B cell (primary cell): ENCODE measurements around the gene UBA1. TPM values are rescaled to one million over a fixed set of nuclear protein-coding genes. Genes with fewer than 3 reads are reported as not detected.

Experiments
- ATAC-seq: fragments of 200-7000 bp; cut with Tn5 transposase; one replicate; pipeline ENCODE4 v1.10.0; 2021; ENCODE audit warnings: low read depth, mild to moderate bottlenecking, moderate number of reproducible peaks, moderate library complexity
- CTCF ChIA-PET: fragments of 350-600 bp; sonication (Branson Sonifier 250); formaldehyde crosslinking; loops from one replicate; lab custom pipeline; 2021; ENCODE audit warnings: antibody characterized with exemption, inconsistent platforms; lab: Charles Lee
- POLR2A ChIA-PET: fragments of 350-600 bp; sonication (Branson Sonifier 250); formaldehyde crosslinking; loops from one replicate; lab custom pipeline; 2021; ENCODE audit warnings: antibody characterized with exemption; lab: Charles Lee
- DNase-seq: peaks from one replicate; pipeline ENCODE4 v3.0.0; 2013
- H2AFZ ChIP-seq: 2 replicates; pipeline ENCODE4 v1.6.1; 2012; ENCODE audit warnings: mild to moderate bottlenecking, low read depth, low read length; ENCODE audit not compliant: insufficient read depth, poor library complexity, severe bottlenecking
- H3K27ac ChIP-seq, 2 donors: 1 replicate in 1 of 2; 2 replicates in 1 of 2; pipeline ENCODE4 v1.5.1; 2012 to 2013; ENCODE audit warnings: low read length in 2 of 2, mild to moderate bottlenecking in 2 of 2, moderate library complexity in 1 of 2
- H3K27me3 ChIP-seq, 4 experiments: fragments of 200-600 bp in 1 of 4; sonication (generic) in 1 of 4; replicated peaks in 1 of 4; 1 replicate in 2 of 4; 2 replicates in 2 of 4; pipeline versions ENCODE4 v1.6.1 to v1.7.0; 2013 to 2016; ENCODE audit warnings: low read length in 3 of 4, mild to moderate bottlenecking in 2 of 4, mixed read lengths in 1 of 4, moderate library complexity in 1 of 4; ENCODE audit not compliant: insufficient read depth in 4 of 4, control insufficient read depth in 3 of 4; ENCODE audit errors: control extremely low read depth in 1 of 4
- H3K36me3 ChIP-seq, 2 experiments: replicated peaks in 1 of 2; 1 replicate in 1 of 2; 2 replicates in 1 of 2; pipeline versions ENCODE4 v1.6.1 to v1.7.1; 2013; ENCODE audit warnings: low read length in 1 of 2; ENCODE audit not compliant: insufficient read depth in 2 of 2, control insufficient read depth in 1 of 2; ENCODE audit errors: control extremely low read depth in 1 of 2, extremely low read depth in 1 of 2
- H3K4me1 ChIP-seq, 2 donors: fragments of 200-600 bp in 1 of 2; sonication (generic) in 1 of 2; 1 replicate in 1 of 2; 2 replicates in 1 of 2; pipeline versions ENCODE4 v1.5.1 to v1.6.1; 2013 to 2017; ENCODE audit warnings: low read length in 2 of 2; ENCODE audit not compliant: control insufficient read depth in 2 of 2, insufficient read depth in 2 of 2
- H3K4me2 ChIP-seq: replicated peaks from 2 replicates; pipeline ENCODE3; 2012; ENCODE audit warnings: mild to moderate bottlenecking, low read depth, low read length; ENCODE audit not compliant: poor library complexity, severe bottlenecking
- H3K4me3 ChIP-seq, 5 experiments: fragments of 200-600 bp in 1 of 5; sonication (generic) in 1 of 5; 1 replicate in 3 of 5; 2 replicates in 2 of 5; pipeline versions ENCODE4 v1.5.1 to v1.7.0; 2011 to 2016; ENCODE audit warnings: low read length in 4 of 5, mild to moderate bottlenecking in 4 of 5, low read depth in 2 of 5, control low read depth in 1 of 5, moderate library complexity in 1 of 5; ENCODE audit not compliant: insufficient read depth in 1 of 5; ENCODE audit errors: control extremely low read depth in 1 of 5, extremely low read depth in 1 of 5
- H3K79me2 ChIP-seq: fragments of 200-600 bp; sonication (generic); one replicate; pipeline ENCODE4 v1.6.0; 2016; ENCODE audit warnings: low read length; ENCODE audit not compliant: control insufficient read depth, insufficient read depth
- H3K9ac ChIP-seq: fragments of 200-600 bp; sonication (generic); 2 replicates; pipeline ENCODE4 v1.6.1; 2017; ENCODE audit warnings: mild to moderate bottlenecking, low read length, moderate library complexity
- H3K9me3 ChIP-seq, 3 donors: one replicate each; pipeline versions ENCODE4 v1.6.1 to v1.7.1; 2013; ENCODE audit warnings: low read length in 2 of 3; ENCODE audit not compliant: control insufficient read depth in 2 of 3, insufficient read depth in 1 of 3; ENCODE audit errors: control extremely low read depth in 1 of 3
- H4K20me1 ChIP-seq: 2 replicates; pipeline ENCODE4 v1.6.0; 2012; ENCODE audit warnings: mild to moderate bottlenecking, low read length; ENCODE audit not compliant: insufficient read depth, control insufficient read depth, poor library complexity, severe bottlenecking
- H3K27ac Mint-ChIP-seq: one replicate; pipeline ENCODE4 v1.8.0; 2021; ENCODE audit warnings: mixed read lengths
- H3K27me3 Mint-ChIP-seq: one replicate; pipeline ENCODE4 v1.8.0; 2021; ENCODE audit warnings: mixed read lengths
- H3K4me1 Mint-ChIP-seq: one replicate; pipeline ENCODE4 v1.8.0; 2021; ENCODE audit warnings: mixed read lengths
- H3K4me3 Mint-ChIP-seq: one replicate; pipeline ENCODE4 v1.8.0; 2021; ENCODE audit warnings: mixed read lengths
- H3K9me3 Mint-ChIP-seq: one replicate; pipeline ENCODE4 v1.8.0; 2022; ENCODE audit warnings: mixed read lengths; ENCODE audit not compliant: insufficient read depth
- EZH2 ChIP-seq: IDR thresholded peaks from 2 replicates; pipeline ENCODE4 v1.6.1; 2012; ENCODE audit warnings: borderline replicate concordance, low read depth, mild to moderate bottlenecking, moderate library complexity, low read length; ENCODE audit not compliant: insufficient read depth, poor library complexity, severe bottlenecking
- WGBS: methylation state at CpG from one replicate; pipeline ENCODE4 v1.1.5; 2013; ENCODE audit warnings: missing lambda C conversion rate; ENCODE audit not compliant: insufficient coverage; 5-methylcytosine and 5-hydroxymethylcytosine counted together
- intact Hi-C: fragments of 100-400 bp; cut with micrococcal nuclease; formaldehyde crosslinking; loops from one replicate; pipeline ENCODE4 v1.10.0; 2022
- polyA plus RNA-seq: library from polyadenylated mRNA; depleted of rRNA; stranded (reverse); fragments of >200 nt; gene quantifications from 2 replicates; pipeline ENCODE4 v1.2.3, GENCODE V29; 2012
- total RNA-seq, 2 donors: library from RNA; stranded (reverse); fragments of 120-200 nt in 1 of 2; gene quantifications; 1 replicate in 1 of 2; 2 replicates in 1 of 2; pipeline versions ENCODE4 v1.2.3 to v1.2.4, GENCODE V29; 2013 to 2022
- TF ChIP-seq, protein P1 (sequence below): fragments of 200-600 bp; IDR thresholded peaks from one replicate; pipeline ENCODE4 v1.8.0; 2022; ENCODE audit warnings: antibody characterized with exemption, mild to moderate bottlenecking

Gene UBA1
- total and polyA plus RNA-seq, 2 donors (not counting 1 experiment from before 2014, with no cell fraction given): 166 to 211 TPM

DNA sequence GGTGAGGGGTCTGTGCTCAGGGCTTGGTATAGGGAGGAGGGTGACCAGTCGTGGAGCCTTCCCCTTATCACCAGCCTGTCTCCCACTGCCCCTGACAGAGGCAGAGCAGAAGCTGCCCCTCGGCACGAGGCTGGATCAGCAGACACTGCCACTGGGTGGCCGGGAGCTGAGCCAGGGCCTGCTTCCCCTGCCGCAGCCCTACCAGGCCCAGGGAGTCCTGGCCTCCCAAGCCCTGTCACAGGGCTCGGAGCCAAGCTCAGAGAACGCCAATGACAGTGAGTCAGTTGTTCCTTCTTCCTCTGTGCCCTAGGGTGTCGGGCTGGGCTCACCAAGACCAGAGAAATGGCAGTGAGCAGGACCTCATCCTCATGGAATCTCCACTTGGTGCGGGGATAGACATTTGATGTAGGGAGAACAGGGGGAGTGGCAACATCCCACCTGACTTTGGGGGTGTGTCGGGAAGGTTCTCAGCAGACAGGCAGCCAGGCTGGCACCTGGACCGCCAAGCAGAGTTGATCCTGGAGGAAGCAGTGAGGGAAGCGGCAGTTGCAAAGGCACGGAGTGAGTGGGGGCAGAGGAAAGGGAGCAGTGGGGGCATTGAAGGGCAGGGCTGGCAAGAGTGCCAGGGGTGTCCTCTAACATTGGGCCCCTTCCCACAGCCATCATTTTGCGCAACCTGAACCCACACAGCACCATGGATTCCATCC, 14.3 kb upstream of the UBA1 start:
- Histone ChIP-seq H4K20me1 (no peaks in the 10 kb centered on the region), H3K9ac (no peak overlapping the region), H2AFZ (no peak overlapping the region), H3K79me2 (no peaks in the 10 kb centered on the region), H3K4me3 (no peak overlapping the region), H3K4me2 (no peak overlapping the region), H3K36me3 (peaks cover 0 to 46% of the 10 kb centered on the region in 2 experiments), H3K27me3 (no peaks in the 10 kb centered on the region), H3K27ac (no peak overlapping the region), H3K4me1 (no peaks in the 10 kb centered on the region), H3K9me3 (no peaks in the 10 kb centered on the region)
- H3K9me3 Mint-ChIP-seq: no peaks in the 10 kb centered on the region
- no peaks in the 10 kb centered on the region for H3K4me1 Mint-ChIP-seq
- H3K4me3 Mint-ChIP-seq: no peak overlapping the region
- no peak for ATAC-seq
- CTCF ChIA-PET: no interaction called here
- no peaks in the 10 kb centered on the region for H3K27me3 Mint-ChIP-seq
- no peak for DNase-seq
- intact Hi-C loops: no loop called here
- POLR2A ChIA-PET: no interaction called here
- TF ChIP-seq EZH2: no peak
- TF ChIP-seq, protein P1, sequence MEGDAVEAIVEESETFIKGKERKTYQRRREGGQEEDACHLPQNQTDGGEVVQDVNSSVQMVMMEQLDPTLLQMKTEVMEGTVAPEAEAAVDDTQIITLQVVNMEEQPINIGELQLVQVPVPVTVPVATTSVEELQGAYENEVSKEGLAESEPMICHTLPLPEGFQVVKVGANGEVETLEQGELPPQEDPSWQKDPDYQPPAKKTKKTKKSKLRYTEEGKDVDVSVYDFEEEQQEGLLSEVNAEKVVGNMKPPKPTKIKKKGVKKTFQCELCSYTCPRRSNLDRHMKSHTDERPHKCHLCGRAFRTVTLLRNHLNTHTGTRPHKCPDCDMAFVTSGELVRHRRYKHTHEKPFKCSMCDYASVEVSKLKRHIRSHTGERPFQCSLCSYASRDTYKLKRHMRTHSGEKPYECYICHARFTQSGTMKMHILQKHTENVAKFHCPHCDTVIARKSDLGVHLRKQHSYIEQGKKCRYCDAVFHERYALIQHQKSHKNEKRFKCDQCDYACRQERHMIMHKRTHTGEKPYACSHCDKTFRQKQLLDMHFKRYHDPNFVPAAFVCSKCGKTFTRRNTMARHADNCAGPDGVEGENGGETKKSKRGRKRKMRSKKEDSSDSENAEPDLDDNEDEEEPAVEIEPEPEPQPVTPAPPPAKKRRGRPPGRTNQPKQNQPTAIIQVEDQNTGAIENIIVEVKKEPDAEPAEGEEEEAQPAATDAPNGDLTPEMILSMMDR: no peak
- 98% methylated on average over 8 of the region's 14 CpGs for WGBS
- no peak overlapping the region for H3K27ac Mint-ChIP-seq

DNA sequence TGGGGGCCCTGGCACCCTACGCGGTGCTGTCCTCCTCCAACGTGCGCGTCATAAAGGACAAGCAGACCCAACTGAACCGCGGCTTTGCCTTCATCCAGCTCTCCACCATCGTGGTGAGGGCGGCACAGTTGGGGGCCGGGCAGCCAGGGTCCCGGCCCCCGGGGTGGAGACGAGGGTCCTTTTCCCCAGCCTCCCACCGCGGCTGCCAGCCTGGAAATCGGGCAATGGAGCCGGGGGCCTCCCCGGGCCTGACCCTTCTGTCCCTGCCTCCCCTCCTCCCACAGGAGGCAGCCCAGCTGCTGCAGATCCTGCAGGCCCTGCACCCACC, 13.7 kb upstream of the UBA1 start:
- POLR2A ChIA-PET: no interaction called here
- H3K4me3 ChIP-seq: no peak overlapping the region
- H3K4me2 ChIP-seq: no peak overlapping the region
- no peaks in the 10 kb centered on the region for H4K20me1 ChIP-seq
- H3K36me3 ChIP-seq: peaks cover 0 to 44% of the 10 kb centered on the region in 2 experiments
- ATAC-seq (no peak), DNase-seq (no peak)
- H3K9ac ChIP-seq: no peak overlapping the region
- WGBS: 99% methylated on average over 13 of the region's 18 CpGs
- H2AFZ ChIP-seq: no peak overlapping the region
- no peaks in the 10 kb centered on the region for H3K4me1 ChIP-seq
- no peaks in the 10 kb centered on the region for H3K9me3 ChIP-seq
- TF ChIP-seq, protein P1: no peak
- no peak for TF ChIP-seq EZH2
- H3K27me3 Mint-ChIP-seq: no peaks in the 10 kb centered on the region
- H3K9me3 Mint-ChIP-seq: no peaks in the 10 kb centered on the region
- no peak overlapping the region for H3K27ac Mint-ChIP-seq
- H3K79me2 ChIP-seq: no peaks in the 10 kb centered on the region
- H3K27me3 ChIP-seq: no peaks in the 10 kb centered on the region
- no peak overlapping the region for H3K27ac ChIP-seq
- CTCF ChIA-PET: no interaction called here
- intact Hi-C loops: no loop called here
- H3K4me1 Mint-ChIP-seq: no peaks in the 10 kb centered on the region
- no peak overlapping the region for H3K4me3 Mint-ChIP-seq
